NCI-H345 treated with DMSO at 0.1 percent for 48 hours (cell line): Measurements from ENCODE around the gene TNRC6C.

Experiments used
- DNase-seq: peaks from one replicate; lab custom pipeline; 2025; ENCODE audit not compliant: unreplicated experiment; lab: John Stamatoyannopoulos, UW

The TNRC6C gene

GRCh38 chr17:78123258-78123929 lies 164.9 kb downstream of the TNRC6C start:
- DNase-seq: no peak

- DNase-seq: no peak
These were observed 165.8 kb downstream of the TNRC6C start for GRCh38 chr17:78124081-78124835.

- no peak for DNase-seq
These were observed 166.3 kb downstream of the TNRC6C start for GRCh38 chr17:78124836-78125137.

- no peak for DNase-seq
These were observed 166.8 kb downstream of the TNRC6C start for GRCh38 chr17:78125138-78125913.

GRCh38 chr17:78125976-78126894 lies 167.7 kb downstream of the TNRC6C start:
- no peak for DNase-seq

- no peak for DNase-seq
These were observed 168.4 kb downstream of the TNRC6C start for GRCh38 chr17:78126895-78127238.

GRCh38 chr17:78127239-78127887 lies 168.9 kb downstream of the TNRC6C start:
- no peak for DNase-seq

- no peak for DNase-seq
These were observed 169.5 kb downstream of the TNRC6C start for GRCh38 chr17:78127888-78128550.

GRCh38 chr17:78128551-78129350 lies 170.2 kb downstream of the TNRC6C start, which contains the start of gene TMC6:
Gene TMC6 (minus strand): TSS chr17:78128755. CDS start chr17:78126832, 1,923 bp downstream.
- DNase-seq: peak; percentile 59

GRCh38 chr17:78129351-78130089 lies 171.0 kb downstream of the TNRC6C start:
- DNase-seq: no peak

- no peak for DNase-seq
These were observed 171.6 kb downstream of the TNRC6C start for GRCh38 chr17:78130090-78130436.

GRCh38 chr17:78130437-78131101 lies 172.1 kb downstream of the TNRC6C start, which contains the start of gene TMC8:
Gene TMC8 (plus strand): TSS chr17:78130771. CDS start chr17:78131589, 818 bp downstream.
- DNase-seq: no peak

- DNase-seq: no peak
These were observed 172.9 kb downstream of the TNRC6C start for GRCh38 chr17:78131172-78132083.

- no peak for DNase-seq
These were observed 173.7 kb downstream of the TNRC6C start for GRCh38 chr17:78132084-78132676.

- no peak for DNase-seq
These were observed 174.3 kb downstream of the TNRC6C start for GRCh38 chr17:78132767-78133178.

GRCh38 chr17:78133179-78133951 lies 174.9 kb downstream of the TNRC6C start:
- no peak for DNase-seq
